Progenitor cell of endocrine pancreas (in vitro differentiated cells): ENCODE data around the gene OSBP2. TPM values are rescaled to one million over a fixed set of nuclear protein-coding genes. Genes with fewer than 3 reads are reported as not detected.

Experiments used
- DNase-seq: peaks from one replicate; pipeline ENCODE4 v3.0.0; 2021; ENCODE audit warnings: low spot score; ENCODE audit not compliant: unreplicated experiment
- H3K27ac Mint-ChIP-seq: 2 replicates; pipeline ENCODE4 v1.8.0; 2021; ENCODE audit warnings: mild to moderate bottlenecking, moderate library complexity, mixed read lengths
- H3K27me3 Mint-ChIP-seq: 2 replicates; pipeline ENCODE4 v1.8.0; 2021; ENCODE audit warnings: mixed read lengths
- H3K36me3 Mint-ChIP-seq: 2 replicates; pipeline ENCODE4 v1.8.0; 2022; ENCODE audit warnings: mixed read lengths; ENCODE audit not compliant: insufficient read depth
- H3K4me1 Mint-ChIP-seq: 2 replicates; pipeline ENCODE4 v1.8.0; 2021; ENCODE audit warnings: low read depth, mixed read lengths
- H3K4me3 Mint-ChIP-seq: 2 replicates; pipeline ENCODE4 v1.8.0; 2021; ENCODE audit warnings: low read depth, mild to moderate bottlenecking, moderate library complexity, mixed read lengths
- H3K9me3 Mint-ChIP-seq: 2 replicates; pipeline ENCODE4 v1.8.0; 2021; ENCODE audit warnings: low read depth, mixed read lengths
- CTCF ChIP-seq: fragments of 200-600 bp; sonication (generic); IDR thresholded peaks from one replicate; pipeline ENCODE4 v1.5.0; 2021; ENCODE audit warnings: antibody characterized with exemption, mild to moderate bottlenecking; ENCODE audit not compliant: unreplicated experiment
- total RNA-seq: library from RNA; stranded (reverse); gene quantifications from 2 replicates; pipeline ENCODE4 v1.2.1, GENCODE V29; 2021

The OSBP2 gene
- total RNA-seq, 1 donor from 2014 or later: 8.3 TPM

- H3K36me3 Mint-ChIP-seq: peaks cover 3% of the 10 kb centered on the region
- no peak for TF ChIP-seq CTCF
- no peaks in the 10 kb centered on the region for H3K9me3 Mint-ChIP-seq
- DNase-seq: no peak
- H3K27me3 Mint-ChIP-seq: peaks cover 10% of the 10 kb centered on the region
- H3K4me3 Mint-ChIP-seq: no peak overlapping the region
- no peak overlapping the region for H3K27ac Mint-ChIP-seq
- H3K4me1 Mint-ChIP-seq: no peaks in the 10 kb centered on the region
Observed at GRCh38 chr22:30795118-30795517, 100.4 kb downstream of the OSBP2 start.

GRCh38 chr22:30801695-30802094 lies 107.0 kb downstream of the OSBP2 start:
- TF ChIP-seq CTCF: no peak
- Mint-ChIP-seq H3K27me3 (peaks cover 70% of the 10 kb centered on the region), H3K4me3 (no peak overlapping the region), H3K4me1 (no peaks in the 10 kb centered on the region), H3K9me3 (no peaks in the 10 kb centered on the region), H3K36me3 (no peaks in the 10 kb centered on the region), H3K27ac (no peak overlapping the region)
- DNase-seq: no peak

GRCh38 chr22:30802202-30803166 lies 107.8 kb downstream of the OSBP2 start:
- Mint-ChIP-seq H3K9me3 (no peaks in the 10 kb centered on the region), H3K27ac (no peak overlapping the region), H3K4me1 (no peaks in the 10 kb centered on the region), H3K4me3 (peak overlapping the region; percentile 21), H3K27me3 (peaks cover 76% of the 10 kb centered on the region), H3K36me3 (no peaks in the 10 kb centered on the region)
- peak; percentile 46 for TF ChIP-seq CTCF
- DNase-seq: peak; percentile 91

GRCh38 chr22:30803679-30804078 lies 109.0 kb downstream of the OSBP2 start:
- Mint-ChIP-seq H3K4me1 (no peaks in the 10 kb centered on the region), H3K27me3 (peaks cover 76% of the 10 kb centered on the region), H3K36me3 (no peaks in the 10 kb centered on the region), H3K27ac (no peak overlapping the region), H3K9me3 (no peaks in the 10 kb centered on the region), H3K4me3 (no peak overlapping the region)
- no peak for TF ChIP-seq CTCF
- no peak for DNase-seq

- no peak for TF ChIP-seq CTCF
- Mint-ChIP-seq H3K4me1 (no peaks in the 10 kb centered on the region), H3K27me3 (peaks cover 71% of the 10 kb centered on the region), H3K9me3 (no peaks in the 10 kb centered on the region), H3K27ac (no peak overlapping the region), H3K36me3 (no peaks in the 10 kb centered on the region), H3K4me3 (no peak overlapping the region)
- no peak for DNase-seq
Observed at GRCh38 chr22:30804626-30805025, 110.0 kb downstream of the OSBP2 start.
